Kidney tubule cell (primary cell): ENCODE measurements around the gene TRIM32.

Source experiments
- DNase-seq: peaks from one replicate; pipeline ENCODE4 v3.0.0-alpha.2; 2018; ENCODE audit warnings: low spot score

The TRIM32 gene

GRCh38 chr9:116687074-116687753, at the start of gene TRIM32:
TSS of gene TRIM32 (plus strand) at chr9:116687305. CDS start at chr9:116697743, 10,438 bp downstream.
- peak; percentile 90 for DNase-seq

GRCh38 chr9:116639251-116639741, 47.8 kb upstream of the TRIM32 start:
- DNase-seq = peak; percentile 10

DNA sequence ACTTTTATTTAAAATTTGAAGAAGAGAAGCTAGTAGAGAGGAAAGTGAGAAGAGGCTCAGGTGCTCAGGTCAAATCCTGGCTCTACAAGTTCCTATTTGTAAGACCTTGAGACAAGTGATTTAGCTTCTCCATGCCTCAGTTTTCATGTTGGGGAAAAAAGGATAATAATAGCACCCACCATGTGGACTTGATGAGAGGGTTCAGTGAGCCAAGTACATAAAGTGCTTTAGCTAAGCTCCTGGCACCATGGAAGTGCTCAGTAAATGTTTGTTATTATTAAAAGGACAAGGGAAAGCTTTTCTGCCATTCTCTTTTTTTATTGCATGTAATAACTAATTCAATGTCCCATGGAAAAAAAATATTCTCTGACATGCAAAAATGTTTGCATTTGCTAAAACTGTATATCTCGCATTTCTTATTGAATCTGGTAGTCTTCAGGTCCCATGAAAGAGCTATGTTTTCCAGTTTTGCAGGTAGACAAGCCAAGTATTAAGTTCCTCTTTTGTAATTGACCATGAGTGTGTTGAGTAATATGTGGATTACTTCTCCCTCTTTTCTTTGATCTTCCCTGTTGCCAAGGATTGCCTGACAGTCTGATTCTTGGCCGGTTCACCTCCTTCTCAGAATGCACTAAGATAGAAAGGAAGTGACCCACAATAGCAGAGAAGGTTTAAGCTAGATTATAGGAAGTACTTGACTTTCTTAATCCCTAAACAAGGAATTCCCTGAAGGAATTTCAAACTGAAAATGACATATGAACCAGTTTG, 45.6 kb upstream of the TRIM32 start:
- DNase-seq = no peak

GRCh38 chr9:116643691-116644090, 43.4 kb upstream of the TRIM32 start:
- no peak for DNase-seq

- DNase-seq = no peak
Measured at GRCh38 chr9:116644091-116644688, 42.9 kb upstream of the TRIM32 start.

DNA sequence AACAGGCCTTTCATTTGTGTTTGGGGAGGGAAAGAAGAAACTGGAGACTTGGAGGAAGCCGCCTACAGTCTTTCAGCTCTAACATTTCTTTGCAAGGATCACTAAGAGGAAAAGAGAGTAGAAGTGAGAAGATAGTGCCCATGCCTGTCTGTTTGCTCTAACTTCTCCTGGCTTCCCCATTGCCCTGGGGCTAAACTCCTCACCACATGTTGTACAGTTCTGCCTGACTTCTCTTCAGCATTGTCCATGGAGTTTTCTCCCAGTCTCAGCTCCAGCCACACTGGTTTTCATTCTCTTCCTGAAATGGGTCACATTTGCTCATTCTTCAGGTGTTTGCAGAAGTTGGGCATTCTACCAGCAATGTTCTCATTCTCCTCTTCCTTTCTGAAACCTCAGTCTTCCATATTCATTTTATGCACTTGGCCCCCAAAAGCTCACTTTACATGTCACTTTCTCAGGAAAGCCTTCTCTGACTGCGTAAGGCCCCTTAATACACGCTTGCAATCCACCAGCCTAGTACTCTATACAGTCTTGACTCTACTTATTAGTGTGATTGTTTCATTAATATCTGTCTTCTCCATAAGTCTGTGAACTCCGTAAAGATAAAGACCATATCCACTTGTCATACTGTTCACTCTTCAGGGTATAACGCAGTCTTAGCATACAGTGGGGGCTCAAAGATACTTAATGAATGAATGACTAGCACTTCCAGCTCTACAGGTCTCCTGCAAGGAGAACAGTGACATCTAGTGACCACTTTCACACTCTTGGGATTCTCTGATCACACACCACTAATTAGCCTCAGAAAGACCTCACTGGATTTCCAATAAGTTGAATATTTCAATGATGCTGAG, 40.2 kb upstream of the TRIM32 start:
- peak; percentile 43 for DNase-seq

- DNase-seq = no peak
Measured at GRCh38 chr9:116647515-116647809, 39.6 kb upstream of the TRIM32 start.

- DNase-seq = no peak
Measured at GRCh38 chr9:116653348-116654058, 33.6 kb upstream of the TRIM32 start.

GRCh38 chr9:116654059-116654355, 33.1 kb upstream of the TRIM32 start:
- no peak for DNase-seq

DNA sequence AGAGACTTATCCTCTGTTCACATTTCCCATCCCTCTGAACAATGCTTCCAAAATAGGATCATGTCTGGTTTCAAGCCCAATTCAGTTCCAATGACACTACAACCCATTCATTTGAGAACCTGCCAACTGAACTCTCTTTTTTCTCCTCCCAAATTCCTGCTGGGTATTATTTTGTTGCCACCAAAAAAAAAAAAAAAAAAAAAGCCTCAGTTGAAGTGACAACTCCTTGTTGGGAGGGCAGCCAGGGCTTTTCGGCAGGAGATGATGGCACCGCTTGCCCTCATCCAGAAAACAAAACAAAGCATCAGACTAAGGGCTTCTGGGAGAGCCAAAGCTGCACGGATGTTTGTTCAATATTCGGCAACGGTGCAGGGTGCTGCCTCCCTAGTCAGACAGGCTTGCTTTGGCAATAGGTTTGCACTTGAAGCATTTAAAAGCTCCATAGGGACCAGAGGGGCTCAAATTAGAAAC, 30.6 kb upstream of the TRIM32 start:
- DNase-seq = no peak

GRCh38 chr9:116656977-116657376, 30.1 kb upstream of the TRIM32 start:
- DNase-seq = no peak

- DNase-seq = no peak
Measured at GRCh38 chr9:116658265-116658664, 28.8 kb upstream of the TRIM32 start.

GRCh38 chr9:116661037-116661954, 25.8 kb upstream of the TRIM32 start:
- DNase-seq = peak; percentile 81

DNA sequence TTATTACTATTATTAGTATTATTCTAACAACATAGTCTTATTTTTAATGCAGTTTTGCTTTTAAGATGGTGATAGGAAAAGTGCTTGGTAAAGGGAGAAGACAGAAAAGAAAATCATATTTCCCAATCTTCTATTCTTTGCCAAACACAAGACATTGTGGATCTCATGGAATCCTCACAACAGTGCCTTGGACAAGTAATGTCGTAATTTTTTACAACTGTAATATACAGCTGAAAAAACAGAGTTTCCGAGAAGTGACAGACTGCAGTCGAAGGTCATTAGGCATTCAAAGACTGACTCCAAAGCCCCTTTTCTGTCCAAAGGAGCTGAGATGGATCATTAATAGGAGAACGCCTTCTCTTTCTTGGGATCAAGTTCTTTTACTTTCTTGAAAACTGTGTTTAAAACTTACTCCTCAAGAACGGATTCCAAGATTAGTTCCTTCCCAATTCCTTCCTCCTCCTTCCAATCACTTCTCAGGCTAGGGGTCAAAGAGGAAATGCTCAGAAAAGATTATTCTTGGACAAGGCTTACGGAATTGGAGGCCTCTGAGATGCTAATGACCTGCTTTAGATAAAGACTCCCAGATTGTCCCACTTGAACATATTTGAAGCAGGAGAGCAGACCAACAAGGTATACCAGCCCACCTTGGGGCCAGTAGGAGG, 24.3 kb upstream of the TRIM32 start:
- no peak for DNase-seq

- no peak for DNase-seq
Measured at GRCh38 chr9:116663581-116663980, 23.5 kb upstream of the TRIM32 start.

DNA sequence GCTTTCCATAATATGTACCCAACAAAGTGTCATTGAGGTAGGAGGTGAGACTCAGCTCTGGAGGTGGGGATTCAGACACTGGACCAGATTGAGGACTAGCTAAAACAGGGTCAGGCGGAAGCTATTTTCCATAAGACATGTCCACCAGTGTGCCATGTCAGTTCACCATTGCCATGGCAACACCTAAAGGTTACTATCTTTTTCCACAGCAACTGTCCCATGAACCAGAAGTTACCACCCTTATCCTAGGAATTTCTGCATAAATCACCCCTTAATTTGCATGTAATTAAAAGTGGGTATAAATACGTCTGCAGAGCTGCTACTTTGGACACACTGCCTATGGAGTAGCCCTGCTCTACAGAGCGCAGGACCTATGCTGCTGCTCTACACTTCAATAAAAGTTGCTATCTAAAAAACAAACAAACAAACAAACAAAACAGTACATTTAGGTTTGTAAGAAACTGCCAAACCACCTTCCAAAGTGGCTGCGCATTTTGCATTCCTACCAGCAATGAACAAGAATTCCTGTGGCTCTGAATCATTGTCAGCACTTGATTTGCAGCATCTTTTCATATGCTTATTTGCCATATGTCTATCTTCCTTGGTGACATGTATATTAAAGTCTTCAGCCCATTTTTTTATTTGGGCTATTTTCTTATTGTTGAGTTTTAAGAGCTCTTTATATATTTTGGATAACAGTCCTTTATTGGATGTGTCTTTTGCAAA, 18.0 kb upstream of the TRIM32 start:
- no peak for DNase-seq

- no peak for DNase-seq
Measured at GRCh38 chr9:116671605-116672004, 15.5 kb upstream of the TRIM32 start.

GRCh38 chr9:116673375-116673774, 13.7 kb upstream of the TRIM32 start:
- no peak for DNase-seq
